GM21423 (cell line): ENCODE results near the gene LIPC.

Experiments used
- ATAC-seq: cut with Tn5 transposase; IDR thresholded peaks from one replicate; pipeline ENCODE4 v1.9.1; 2021; ENCODE audit warnings: mild to moderate bottlenecking, moderate library complexity; ENCODE audit not compliant: unreplicated experiment

The LIPC gene

GRCh38 chr15:58453931-58454793, 22.4 kb downstream of the LIPC start:
- no peak for ATAC-seq

GRCh38 chr15:58454950-58455401, 23.2 kb downstream of the LIPC start:
- ATAC-seq, result no peak

GRCh38 chr15:58457466-58457965, 25.7 kb downstream of the LIPC start:
- ATAC-seq, result peak; percentile 54

GRCh38 chr15:58458076-58458475, 26.3 kb downstream of the LIPC start:
- ATAC-seq, result no peak

GRCh38 chr15:58459045-58459444, 27.3 kb downstream of the LIPC start:
- no peak for ATAC-seq

- ATAC-seq, result no peak
Observed at GRCh38 chr15:58459560-58459959, 27.8 kb downstream of the LIPC start.

GRCh38 chr15:58460116-58460790, 28.5 kb downstream of the LIPC start:
- ATAC-seq, result no peak

- no peak for ATAC-seq
Observed at GRCh38 chr15:58460872-58461271, 29.1 kb downstream of the LIPC start.

- ATAC-seq, result no peak
Observed at GRCh38 chr15:58462547-58462946, 30.8 kb downstream of the LIPC start.

- ATAC-seq, result no peak
Observed at GRCh38 chr15:58462973-58463663, 31.3 kb downstream of the LIPC start.

GRCh38 chr15:58463815-58464650, 32.2 kb downstream of the LIPC start:
- ATAC-seq, result no peak

- ATAC-seq, result no peak
Observed at GRCh38 chr15:58465070-58465469, 33.3 kb downstream of the LIPC start.

GRCh38 chr15:58465866-58466517, 34.2 kb downstream of the LIPC start:
- no peak for ATAC-seq

- no peak for ATAC-seq
Observed at GRCh38 chr15:58466566-58466965, 34.8 kb downstream of the LIPC start.

- ATAC-seq, result no peak
Observed at GRCh38 chr15:58467121-58467721, 35.4 kb downstream of the LIPC start.

- ATAC-seq, result no peak
Observed at GRCh38 chr15:58467722-58468423, 36.1 kb downstream of the LIPC start.

GRCh38 chr15:58469432-58470353, 37.9 kb downstream of the LIPC start:
- ATAC-seq, result no peak

GRCh38 chr15:58471348-58471747, 39.6 kb downstream of the LIPC start:
- no peak for ATAC-seq
